Activated effector memory CD4-positive, alpha-beta T cell treated with anti-CD3 and anti-CD28 coated beads, Interleukin-2, amount 50 U/mL, for 16 hours (primary cell): ENCODE results near the gene AGPAT3.
"Not testable (repeated sequence)": the region's sequence is repeated elsewhere in the genome, so short reads cannot be mapped to it uniquely, and the experiment has no call there.

Experiments
- DNase-seq: peaks from one replicate; pipeline ENCODE4 v3.0.0-alpha.2; 2020

Gene AGPAT3

GRCh38 chr21:43835050-43835449, 30.0 kb upstream of the AGPAT3 start:
- DNase-seq = no peak

DNA sequence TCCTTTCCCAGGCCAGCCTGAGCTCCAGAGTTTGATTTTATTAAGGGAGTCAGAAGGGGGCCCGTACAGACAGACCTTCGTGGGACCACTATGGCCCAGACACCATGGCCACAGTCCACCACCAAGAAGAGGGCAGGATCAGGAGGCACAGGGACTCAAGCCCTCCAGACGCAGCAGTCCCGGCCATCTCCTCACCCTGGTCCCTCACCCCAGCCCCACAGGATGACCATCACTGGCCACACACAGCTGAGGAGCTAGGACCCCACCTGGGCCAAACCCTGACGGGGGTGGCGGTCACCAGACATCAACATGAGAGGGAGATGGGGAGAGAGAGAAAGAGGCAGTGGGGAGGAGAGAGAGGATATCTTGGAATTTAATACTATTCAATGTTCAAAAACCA, 29.2 kb upstream of the AGPAT3 start:
- DNase-seq = no peak

DNA sequence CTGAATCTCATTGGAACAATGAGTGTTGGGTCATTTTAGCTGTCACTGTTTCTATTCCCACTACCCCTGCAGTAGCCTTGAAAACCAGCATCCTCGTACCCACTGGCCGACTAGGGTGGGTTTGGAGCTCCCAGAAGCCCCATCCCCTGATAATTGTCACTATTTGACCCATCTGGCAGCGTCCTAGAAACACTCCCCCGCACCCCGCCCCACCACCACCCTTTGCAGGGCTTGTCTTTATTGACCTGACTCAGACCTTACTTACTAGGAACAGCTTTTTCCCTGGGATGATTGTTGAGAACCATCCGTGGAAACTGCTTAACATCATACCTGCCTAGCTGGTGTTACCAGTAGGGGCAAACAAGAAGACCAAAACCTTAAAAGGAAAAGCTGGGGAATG, 28.4 kb upstream of the AGPAT3 start:
- no peak for DNase-seq

DNA sequence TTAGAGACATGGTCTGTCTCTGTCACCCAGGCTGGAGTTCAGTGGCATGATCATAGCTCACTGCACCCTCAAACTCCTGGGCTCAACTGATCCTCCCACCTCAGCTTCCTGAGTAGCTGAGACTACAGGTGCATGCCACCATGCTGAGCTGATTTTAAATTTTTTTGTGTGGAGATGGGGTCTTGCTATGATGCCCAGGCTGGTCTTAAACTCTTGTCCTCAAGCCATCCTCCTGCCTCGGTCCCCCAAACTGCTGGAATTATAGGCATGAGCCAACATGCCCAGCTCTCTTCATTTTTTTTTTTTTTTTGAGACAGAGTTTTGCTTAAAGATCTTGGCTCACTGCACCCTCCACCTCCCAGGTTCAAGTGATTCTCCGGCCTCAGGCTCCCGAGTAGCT, 24.8 kb upstream of the AGPAT3 start:
- no peak for DNase-seq

DNA sequence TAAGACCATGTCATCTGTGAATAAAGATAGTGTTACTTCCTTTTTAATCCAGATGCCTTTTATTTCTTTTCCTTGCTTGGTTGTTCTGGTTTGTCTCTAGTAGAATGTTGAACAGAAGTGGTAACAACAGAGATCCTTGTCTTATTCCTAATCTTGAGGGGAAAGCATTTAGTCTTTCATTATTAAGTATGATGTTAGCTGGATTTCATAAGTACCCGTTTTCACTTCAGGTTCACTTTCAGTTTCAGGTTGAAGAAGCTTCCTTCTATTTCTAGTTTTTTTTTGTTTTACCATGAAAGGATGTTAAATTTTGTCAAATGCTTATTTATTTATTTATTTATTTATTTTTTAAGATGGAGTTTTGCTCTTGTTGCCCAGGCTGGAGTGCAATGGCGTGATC, 22.3 kb upstream of the AGPAT3 start:
- DNase-seq = no peak

- DNase-seq = not testable (repeated sequence)
These were observed 20.1 kb upstream of the AGPAT3 start for GRCh38 chr21:43844906-43845305.

GRCh38 chr21:43845386-43845785, 19.6 kb upstream of the AGPAT3 start:
- DNase-seq = no peak

- no peak for DNase-seq
These were observed 18.6 kb upstream of the AGPAT3 start for GRCh38 chr21:43846430-43846829.

GRCh38 chr21:43847301-43847700, 17.7 kb upstream of the AGPAT3 start:
- no peak for DNase-seq

DNA sequence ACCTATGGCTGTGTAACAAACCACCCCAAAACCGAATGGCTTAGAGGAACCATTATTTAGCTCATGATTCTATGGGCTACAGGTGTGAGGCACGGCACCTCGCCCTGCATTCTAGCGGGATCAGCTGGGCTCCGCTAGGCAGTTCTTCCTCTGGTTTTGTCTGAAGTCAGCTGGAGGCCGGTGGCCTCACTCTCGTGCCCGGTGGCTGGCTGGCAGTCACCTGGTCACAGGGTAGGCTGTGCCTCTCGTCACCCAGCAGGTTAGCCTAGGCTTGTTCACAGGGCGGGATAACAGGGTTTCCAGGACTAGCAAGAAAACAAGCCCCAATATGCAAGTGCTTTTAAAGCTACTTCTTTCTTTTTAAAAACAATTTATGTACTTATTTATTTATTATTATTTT, 16.3 kb upstream of the AGPAT3 start:
- DNase-seq = no peak

GRCh38 chr21:43849532-43850299, 15.3 kb upstream of the AGPAT3 start:
- DNase-seq = no peak

DNA sequence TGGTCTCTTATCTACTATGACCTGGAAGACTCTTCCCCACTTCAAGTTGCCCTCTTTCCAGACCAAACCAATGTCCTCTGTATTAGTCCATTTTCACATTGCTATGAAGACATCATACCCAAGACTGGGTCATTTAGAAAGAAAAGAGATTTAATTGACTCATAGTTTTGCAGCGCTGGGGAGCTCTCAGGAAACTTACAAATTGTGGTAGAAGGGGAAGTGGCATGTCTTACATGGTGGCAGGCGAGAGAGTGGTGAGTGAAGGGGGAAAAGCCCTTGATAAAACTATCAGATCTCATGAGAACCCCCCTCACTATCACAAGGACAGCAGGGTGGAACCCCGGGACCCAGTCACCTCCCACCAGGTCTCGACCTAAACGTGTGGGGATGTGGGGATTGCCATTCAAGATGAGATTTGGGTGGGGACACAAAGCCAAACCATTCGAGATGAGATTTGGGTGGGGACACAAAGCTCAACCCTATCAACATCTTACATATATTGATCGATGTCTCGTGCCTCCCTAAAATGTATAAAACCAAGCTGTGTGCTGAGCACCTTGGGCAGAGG, 14.2 kb upstream of the AGPAT3 start:
- DNase-seq = no peak

GRCh38 chr21:43851593-43851992, 13.4 kb upstream of the AGPAT3 start:
- no peak for DNase-seq

DNA sequence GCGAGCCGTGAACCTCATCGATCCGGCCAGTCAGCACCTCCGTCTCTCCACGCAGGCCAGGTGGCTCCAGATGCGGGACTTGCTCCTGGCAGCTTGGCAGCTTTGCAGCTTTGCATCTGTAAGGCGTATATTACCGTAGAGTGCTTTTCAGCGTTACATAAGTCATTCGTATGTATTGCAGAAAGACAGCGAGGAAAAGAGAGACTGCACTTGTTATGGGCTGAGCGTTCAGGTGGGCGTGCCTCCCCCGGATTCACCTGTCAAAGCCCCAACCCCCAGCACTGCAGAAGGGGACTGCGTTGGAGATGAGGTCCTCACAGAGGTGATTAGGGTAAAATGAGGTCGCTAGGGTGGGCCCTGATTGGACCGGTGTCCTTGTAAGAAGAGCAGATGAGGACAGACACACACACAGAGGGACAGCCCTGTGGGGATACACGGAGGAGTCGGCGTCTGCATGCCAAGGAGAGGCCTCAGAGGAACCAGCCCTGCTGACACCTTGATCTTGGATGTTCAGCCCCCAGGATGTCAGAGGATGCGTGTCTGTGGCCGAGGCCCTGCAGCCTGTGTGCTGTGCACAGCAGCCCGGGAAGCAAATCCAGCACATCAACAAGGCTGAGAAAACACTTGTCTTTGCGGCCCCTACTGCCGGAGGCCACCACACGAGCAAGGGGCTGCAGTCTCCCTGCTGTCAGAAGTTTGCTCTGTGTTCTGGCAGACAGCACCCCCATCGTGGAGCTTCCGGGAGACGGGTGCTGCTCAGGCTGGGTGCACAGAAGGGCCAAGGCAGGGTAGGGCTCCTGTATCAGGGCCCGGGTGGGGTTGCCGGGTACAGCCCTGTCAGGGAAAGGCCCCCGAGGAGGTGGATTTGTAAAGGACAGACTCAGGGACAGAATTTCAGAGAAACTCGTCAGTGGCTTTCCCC, 10.9 kb upstream of the AGPAT3 start:
- DNase-seq = no peak

DNA sequence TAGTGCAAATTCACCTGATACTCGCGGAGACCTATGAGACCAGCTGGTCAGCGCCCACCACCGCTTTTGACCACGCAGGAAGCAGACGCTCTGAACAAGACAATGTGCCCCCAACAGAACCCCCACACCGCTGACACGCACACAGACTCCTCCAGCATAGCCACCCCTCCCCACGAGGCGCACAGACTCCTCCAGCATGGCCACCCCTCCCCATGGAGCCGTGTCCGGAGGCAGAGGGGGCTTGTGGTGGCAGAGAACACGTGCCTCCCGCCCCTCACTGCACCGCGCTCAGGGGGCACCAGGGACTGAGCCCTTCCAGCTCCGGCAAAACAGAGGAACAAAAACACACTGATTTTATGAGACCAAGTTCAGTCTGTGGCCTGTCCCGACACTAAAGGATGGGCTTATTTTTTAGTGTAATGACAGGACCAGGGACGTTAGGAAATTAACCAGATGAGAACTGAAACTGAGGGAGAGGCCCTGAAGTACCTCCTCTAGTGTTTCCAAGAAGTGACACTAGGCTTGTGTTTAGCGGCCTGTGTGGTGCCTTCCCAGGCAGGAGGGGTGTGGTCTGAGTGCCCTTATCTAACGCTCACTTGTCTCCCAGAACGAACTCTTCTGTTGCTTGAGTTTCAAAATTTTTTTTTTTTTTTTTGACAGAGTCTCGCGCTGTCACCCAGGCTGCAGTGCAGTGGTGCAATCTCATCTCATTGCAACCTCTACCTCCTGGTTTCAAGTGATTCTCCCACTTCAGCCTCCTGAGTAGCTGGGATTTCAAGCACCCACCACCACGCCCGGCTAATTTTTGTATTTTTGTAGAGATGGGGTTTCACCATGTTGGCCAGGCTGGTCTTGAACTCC, 10.0 kb upstream of the AGPAT3 start:
- DNase-seq = no peak

GRCh38 chr21:43855955-43856354, 9.1 kb upstream of the AGPAT3 start:
- DNase-seq = no peak

- DNase-seq = no peak
These were observed 6.0 kb upstream of the AGPAT3 start for GRCh38 chr21:43858806-43859648.

- no peak for DNase-seq
These were observed 5.2 kb upstream of the AGPAT3 start for GRCh38 chr21:43859747-43860214.

DNA sequence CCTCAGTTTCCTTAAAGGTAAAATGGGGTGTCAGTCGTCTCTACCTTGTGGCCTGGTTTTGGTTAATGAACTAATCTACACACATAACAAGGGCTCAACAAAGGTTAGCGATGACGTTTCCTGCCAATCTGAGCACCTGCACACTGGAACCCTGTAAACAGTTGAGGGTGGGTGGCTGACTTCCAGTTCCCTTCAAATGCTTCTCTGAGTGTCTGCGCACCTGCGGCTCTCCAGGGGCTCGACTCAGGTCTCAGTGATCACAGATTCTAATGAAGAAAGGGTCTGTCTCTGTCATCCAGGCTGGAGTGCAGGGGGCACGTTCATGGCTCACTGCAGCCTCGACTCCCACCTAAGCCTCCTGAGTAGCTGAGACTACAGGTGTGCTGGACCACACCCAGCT, 3.3 kb upstream of the AGPAT3 start:
- DNase-seq = peak; percentile 16

DNA sequence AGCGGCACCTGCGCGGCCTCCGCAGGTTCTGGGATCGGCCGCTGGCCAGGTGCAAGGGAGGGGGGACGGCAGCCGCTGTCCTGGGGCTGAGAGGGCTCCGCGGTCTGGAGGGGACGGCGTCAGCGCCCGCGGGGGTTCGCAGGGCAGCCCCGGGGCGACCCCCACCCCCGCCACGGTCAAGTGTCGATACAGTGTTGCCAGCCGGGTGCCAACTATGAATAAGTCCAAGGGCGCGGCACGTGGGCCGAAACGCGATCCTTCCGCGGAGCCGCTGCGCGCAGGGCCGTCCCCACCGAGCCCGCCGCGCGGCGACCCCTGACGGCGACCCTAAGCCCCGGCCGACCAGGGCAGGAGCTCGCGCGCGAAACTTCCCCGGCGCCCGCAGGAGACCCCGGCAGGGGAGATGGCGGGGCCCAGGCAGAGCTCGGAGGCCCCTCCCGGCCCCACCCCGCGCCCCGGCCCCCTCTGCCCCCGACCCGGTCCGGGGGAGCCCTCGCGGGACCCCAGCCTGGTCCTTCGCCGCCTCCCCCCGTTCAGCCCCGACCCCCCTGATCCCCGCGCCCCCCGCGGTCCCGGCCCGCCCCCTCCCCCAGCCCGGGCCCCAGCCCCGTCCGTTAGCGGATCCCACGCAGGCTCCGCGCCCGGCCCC, 586 bp upstream of the AGPAT3 start:
- peak; percentile 80 for DNase-seq
